Right cardiac atrium (tissue), 5 donors: ENCODE measurements around the gene PRICKLE1. TPM values are rescaled to one million over a fixed set of nuclear protein-coding genes. Genes with fewer than 3 reads are reported as not detected.

Source experiments
- ATAC-seq, 2 donors: fragments of 200-7000 bp; cut with Tn5 transposase; one replicate each; pipeline versions ENCODE4 v1.8.0 to v1.9.1; 2020; ENCODE audit warnings: moderate library complexity in 2 of 2, mild to moderate bottlenecking in 1 of 2
- DNase-seq, 3 donors: peaks; one replicate each; pipeline ENCODE4 v3.0.0-alpha.2; 2020
- H3K27ac ChIP-seq: one replicate; pipeline ENCODE4 v1.5.1; 2013; ENCODE audit warnings: mild to moderate bottlenecking, low read length, control low read depth, moderate library complexity
- H3K27me3 ChIP-seq: one replicate; pipeline ENCODE4 v1.6.1; 2013; ENCODE audit not compliant: control insufficient read depth, insufficient read depth
- H3K4me1 ChIP-seq: one replicate; pipeline ENCODE4 v1.6.1; 2013; ENCODE audit warnings: low read length; ENCODE audit not compliant: control insufficient read depth, insufficient read depth
- H3K4me3 ChIP-seq: one replicate; pipeline ENCODE4 v1.5.1; 2013; ENCODE audit warnings: low read length, control low read depth
- H3K9me3 ChIP-seq: one replicate; pipeline ENCODE4 v1.6.1; 2013; ENCODE audit warnings: low read length; ENCODE audit not compliant: control insufficient read depth
- WGBS: extraction: QIAGEN DNeasy Blood & Tissue Kit; methylation state at CpG from one replicate; pipeline ENCODE4 v1.1.7; 2013; 5-methylcytosine and 5-hydroxymethylcytosine counted together
- intact Hi-C, 4 donors: fragments of 100-400 bp; cut with DNase I; formaldehyde crosslinking; loops; one replicate each; pipeline versions ENCODE4 v1.11.0 to v1.14.0; 2022 to 2023
- polyA plus RNA-seq: library from polyadenylated mRNA; stranded (reverse); fragments of 200-250 nt; gene quantifications from one replicate; pipeline ENCODE4 v1.2.3, GENCODE V29; 2013
- total RNA-seq, 4 donors: library from RNA; stranded (reverse); fragmentation: NEBNext Ultra II Directional; extraction: Animal tissue kit (Norgen Biotek cat#: 25700); gene quantifications; one replicate each; pipeline ENCODE4 v1.2.1, GENCODE V29; 2021
- donor health status: healthy with polysubstance abuse.
- donor health status: DM: no; HTN: yes; CAD: no.
- donor health status: DM: no; HTN: no; CAD: no.
- donor health status: DM: no; HTN: yes; CAD: no; lungs with severe emphysema.
- donor health status: DM: yes; HTN: yes; CAD: no.

PRICKLE1 gene
- total and polyA plus RNA-seq, 5 donors = 7.1 to 27.2 (median 24.9) TPM

GRCh38 chr12:42448841-42449240, 140.7 kb downstream of the PRICKLE1 start:
- ATAC-seq (no peak), DNase-seq (no peak)
- Histone ChIP-seq H3K4me1 (no peaks in the 10 kb centered on the region), H3K27me3 (no peaks in the 10 kb centered on the region), H3K27ac (no peak overlapping the region), H3K4me3 (no peak overlapping the region), H3K9me3 (no peaks in the 10 kb centered on the region)
- intact Hi-C loops = no loop called here
- 98% methylated on average over 9 of the region's 9 CpGs for whole genome bisulfite sequencing

- WGBS = 54% methylated on average over 3 of the region's 3 CpGs
- intact Hi-C loops = no loop called here
These were observed 142.2 kb downstream of the PRICKLE1 start for GRCh38 chr12:42447371-42447786.

GRCh38 chr12:42446761-42447160, 142.8 kb downstream of the PRICKLE1 start:
- WGBS = 35% methylated on average over 6 of the region's 6 CpGs
- ATAC-seq (peak in 1 of 2 donors; percentile 49), DNase-seq (no peak)
- H3K27me3 ChIP-seq = no peaks in the 10 kb centered on the region
- no peak overlapping the region for H3K4me3 ChIP-seq
- H3K9me3 ChIP-seq = no peaks in the 10 kb centered on the region
- H3K4me1 ChIP-seq = no peaks in the 10 kb centered on the region
- intact Hi-C loops = no loop called here
- no peak overlapping the region for H3K27ac ChIP-seq

More at GRCh38 chr12:42447371-42447786, 142.2 kb downstream of the PRICKLE1 start:
- no peaks in the 10 kb centered on the region for H3K4me1 ChIP-seq
- ATAC-seq (peak in 1 of 2 donors; percentile 55), DNase-seq (no peak)
- H3K27me3 ChIP-seq = no peaks in the 10 kb centered on the region
- no peak overlapping the region for H3K27ac ChIP-seq
- no peak overlapping the region for H3K4me3 ChIP-seq
- no peaks in the 10 kb centered on the region for H3K9me3 ChIP-seq

- WGBS = 97% methylated on average over 16 of the region's 16 CpGs
- Histone ChIP-seq H3K9me3 (no peaks in the 10 kb centered on the region), H3K4me3 (no peak overlapping the region), H3K27me3 (no peaks in the 10 kb centered on the region), H3K27ac (no peak overlapping the region), H3K4me1 (no peaks in the 10 kb centered on the region)
- DNase-seq (no peak), ATAC-seq (no peak)
- intact Hi-C loops = no loop called here
These were observed 143.7 kb downstream of the PRICKLE1 start for GRCh38 chr12:42445891-42446290.

- no peak for ATAC-seq
- no peak overlapping the region for H3K4me3 ChIP-seq
- DNase-seq = no peak
- intact Hi-C loops = no loop called here
- H3K27ac ChIP-seq = no peak overlapping the region
- 97% methylated on average over 7 of the region's 7 CpGs for WGBS
- H3K27me3 ChIP-seq = no peaks in the 10 kb centered on the region
- H3K9me3 ChIP-seq = no peaks in the 10 kb centered on the region
- no peaks in the 10 kb centered on the region for H3K4me1 ChIP-seq
These were observed 145.2 kb downstream of the PRICKLE1 start for GRCh38 chr12:42444192-42444943.

- no peak overlapping the region for H3K27ac ChIP-seq
- H3K4me1 ChIP-seq = no peaks in the 10 kb centered on the region
- H3K4me3 ChIP-seq = no peak overlapping the region
- intact Hi-C loops = no loop called here
- no peaks in the 10 kb centered on the region for H3K27me3 ChIP-seq
- ATAC-seq (no peak), DNase-seq (no peak)
- no peaks in the 10 kb centered on the region for H3K9me3 ChIP-seq
- 87% methylated on average over 8 of the region's 8 CpGs for WGBS
These were observed 146.7 kb downstream of the PRICKLE1 start for GRCh38 chr12:42442888-42443287.

GRCh38 chr12:42442311-42442759, 147.2 kb downstream of the PRICKLE1 start:
- intact Hi-C loops = no loop called here
- H3K9me3 ChIP-seq = no peaks in the 10 kb centered on the region
- no peak overlapping the region for H3K27ac ChIP-seq
- H3K4me1 ChIP-seq = no peaks in the 10 kb centered on the region
- no peak for ATAC-seq
- no peak for DNase-seq
- 88% methylated on average over 19 of the region's 19 CpGs for WGBS
- H3K4me3 ChIP-seq = no peak overlapping the region
- no peaks in the 10 kb centered on the region for H3K27me3 ChIP-seq

- intact Hi-C loops = no loop called here
- Histone ChIP-seq H3K27ac (no peak overlapping the region), H3K27me3 (no peaks in the 10 kb centered on the region), H3K4me3 (no peak overlapping the region), H3K4me1 (no peaks in the 10 kb centered on the region), H3K9me3 (no peaks in the 10 kb centered on the region)
- DNase-seq = no peak
- 99% methylated on average over 11 of the region's 11 CpGs for WGBS
- no peak for ATAC-seq
These were observed 148.9 kb downstream of the PRICKLE1 start for GRCh38 chr12:42440608-42441007.

- ATAC-seq (peak in 1 of 2 donors; percentile 23), DNase-seq (no peak)
- no peaks in the 10 kb centered on the region for H3K27me3 ChIP-seq
- intact Hi-C loops = no loop called here
- H3K4me3 ChIP-seq = no peak overlapping the region
- no peaks in the 10 kb centered on the region for H3K4me1 ChIP-seq
- 94% methylated on average over 5 of the region's 5 CpGs for WGBS
- H3K27ac ChIP-seq = no peak overlapping the region
- no peaks in the 10 kb centered on the region for H3K9me3 ChIP-seq
These were observed 156.9 kb downstream of the PRICKLE1 start for GRCh38 chr12:42432517-42433140.

GRCh38 chr12:42428850-42429249, 160.7 kb downstream of the PRICKLE1 start:
- H3K9me3 ChIP-seq = no peaks in the 10 kb centered on the region
- WGBS = 93% methylated on average over 2 of the region's 2 CpGs
- intact Hi-C loops = no loop called here
- no peak overlapping the region for H3K27ac ChIP-seq
- no peaks in the 10 kb centered on the region for H3K27me3 ChIP-seq
- DNase-seq (no peak), ATAC-seq (no peak)
- H3K4me3 ChIP-seq = no peak overlapping the region
- no peaks in the 10 kb centered on the region for H3K4me1 ChIP-seq

- ATAC-seq (peak; percentile 41 to 85), DNase-seq (peak in 1 of 3 donors; percentile 59)
- H3K27me3 ChIP-seq = no peaks in the 10 kb centered on the region
- intact Hi-C loops = no loop called here
- H3K9me3 ChIP-seq = no peaks in the 10 kb centered on the region
- no peaks in the 10 kb centered on the region for H3K4me1 ChIP-seq
- WGBS = 66% methylated on average over 6 of the region's 6 CpGs
- no peak overlapping the region for H3K27ac ChIP-seq
- no peak overlapping the region for H3K4me3 ChIP-seq
These were observed 162.8 kb downstream of the PRICKLE1 start for GRCh38 chr12:42426746-42427145.
